Stimulated activated CD8-positive, alpha-beta memory T cell treated with anti-CD3 and anti-CD28 coated beads, Interleukin-15, amount 100 ng/mL, for 1 hour (primary cell): ENCODE results near the gene CRYGN.

Experiments used
- DNase-seq: peaks from one replicate; pipeline ENCODE4 v3.0.0-alpha.2; 2020; ENCODE audit warnings: low read depth

Gene CRYGN

GRCh38 chr7:151426904-151427704, 12.8 kb downstream of the CRYGN start:
- no peak for DNase-seq

GRCh38 chr7:151426441-151426903, 13.5 kb downstream of the CRYGN start:
- DNase-seq: no peak

- DNase-seq: no peak
Measured at GRCh38 chr7:151425670-151426440, 14.1 kb downstream of the CRYGN start.

- no peak for DNase-seq
Measured at GRCh38 chr7:151424799-151425198, 15.1 kb downstream of the CRYGN start.

GRCh38 chr7:151423936-151424335, 16.0 kb downstream of the CRYGN start:
- DNase-seq: no peak

GRCh38 chr7:151423226-151423625, 16.7 kb downstream of the CRYGN start:
- DNase-seq: no peak

GRCh38 chr7:151422212-151422611, 17.7 kb downstream of the CRYGN start:
- no peak for DNase-seq

GRCh38 chr7:151420144-151420543, 19.8 kb downstream of the CRYGN start:
- no peak for DNase-seq

- DNase-seq: no peak
Measured at GRCh38 chr7:151416941-151417315, 23.0 kb downstream of the CRYGN start.

GRCh38 chr7:151416112-151416940, 23.6 kb downstream of the CRYGN start:
- DNase-seq: no peak

GRCh38 chr7:151415375-151416105, 24.4 kb downstream of the CRYGN start:
- DNase-seq: no peak

GRCh38 chr7:151413241-151413640, 26.7 kb downstream of the CRYGN start:
- no peak for DNase-seq

GRCh38 chr7:151412318-151412717, 27.6 kb downstream of the CRYGN start:
- DNase-seq: no peak

GRCh38 chr7:151411551-151411950, 28.4 kb downstream of the CRYGN start:
- DNase-seq: no peak

GRCh38 chr7:151410405-151411390, 29.2 kb downstream of the CRYGN start:
- DNase-seq: no peak

GRCh38 chr7:151409667-151410404, 30.1 kb downstream of the CRYGN start, which contains the start of gene WDR86:
WDR86 (minus strand) TSS chr7:151410038; CDS start chr7:151409589, 449 bp downstream.
- DNase-seq: no peak

GRCh38 chr7:151408839-151409666, 30.9 kb downstream of the CRYGN start:
- DNase-seq: peak; percentile 18

GRCh38 chr7:151408498-151408838, 31.5 kb downstream of the CRYGN start:
- DNase-seq: no peak
